ENCODE data around the gene FAM50B. TPM values are rescaled to one million over a fixed set of nuclear protein-coding genes. Genes with fewer than 3 reads are reported as not detected.

FAM50B gene
- total and polyA plus RNA-seq, 2 of the 4 experiments (the other 2 are of a cell fraction), result 4.1 to 7.4 TPM

DNA sequence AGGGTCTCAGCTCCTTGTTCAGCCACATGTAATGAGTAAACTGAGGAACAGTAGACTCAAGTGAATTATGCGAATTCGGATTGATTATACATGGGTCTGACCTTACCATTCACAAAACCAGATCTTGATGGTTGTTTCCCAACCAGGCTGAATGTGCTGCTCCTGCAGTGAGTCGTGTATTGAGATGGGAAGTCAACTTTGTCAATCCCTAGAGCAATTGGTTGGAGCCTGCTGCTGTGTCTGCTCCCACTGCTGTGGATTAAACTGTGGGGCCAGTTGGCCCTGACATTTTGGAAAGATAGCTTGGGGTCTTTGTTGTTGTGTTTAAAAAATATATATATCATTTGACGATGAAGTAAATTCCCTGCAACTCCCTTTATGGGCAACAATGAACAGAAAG, 23.9 kb downstream of the FAM50B start:
- in situ Hi-C loops (cut with MboI; ENCODE audit: low sequenced_read_pairs), result no loop called here
- Histone ChIP-seq H4K20me1 (ENCODE audit: insufficient read depth, low read length) (no peaks in the 10 kb centered on the region), H3K4me2 (ENCODE audit: low read depth, low read length) (no peak overlapping the region), H2AK5ac (ENCODE audit: low read depth, low read length) (no peak overlapping the region), H3K23ac (ENCODE audit: low read depth, low read length) (no peak overlapping the region), H3K56ac (ENCODE audit: extremely low read depth, insufficient read depth, low read length) (no peak overlapping the region), H3K27ac (ENCODE audit: insufficient read depth, low read length) (no peak overlapping the region), H2AK9ac (replicated peaks; ENCODE audit: low read depth, low read length, poor library complexity) (no peak overlapping the region), H3K4me1 (ENCODE audit: control insufficient read depth, insufficient read depth, low read length) (0 out of 2 replicates have a peak, but pooled peaks cover 2% of the 10 kb centered on the region), H3K18ac (ENCODE audit: low read depth, low read length) (no peak overlapping the region), H2BK5ac (ENCODE audit: low read depth, low read length, poor library complexity, severe bottlenecking) (no peak overlapping the region), H3K27me3 (ENCODE audit: control insufficient read depth, insufficient read depth, low read length) (peaks cover 5% of the 10 kb centered on the region), H3K9me1 (ENCODE audit: insufficient read depth, low read length) (no peaks in the 10 kb centered on the region; the same call in 1 of the 2 replicates), H3K14ac (replicated peaks; ENCODE audit: low read depth, low read length) (no peak overlapping the region), H2BK15ac (ENCODE audit: low read depth, low read length) (no peak overlapping the region), H3K36me3 (ENCODE audit: control insufficient read depth, insufficient read depth, low read length) (no peaks in the 10 kb centered on the region), H4K8ac (ENCODE audit: low read depth in 2 of 2, low read length in 2 of 2) (no peak overlapping the region), H3K79me1 (ENCODE audit: low read depth in 1 of 2, low read length in 2 of 2) (no peaks in the 10 kb centered on the region), H4K5ac (ENCODE audit: low read depth, low read length) (no peak overlapping the region), H4K91ac (ENCODE audit: insufficient read depth, low read depth, low read length) (no peak overlapping the region), H3K9me3 (ENCODE audit: control insufficient read depth, insufficient read depth, low read length) (no peaks in the 10 kb centered on the region), H2AFZ (replicated peaks; ENCODE audit: low read length, poor library complexity) (no peak overlapping the region), H3K4me3 (ENCODE audit: insufficient read depth, low read depth, low read length) (no peak overlapping the region), H2BK120ac (ENCODE audit: low read depth, low read length) (no peak overlapping the region), H3K9ac (ENCODE audit: low read depth, low read length) (no peak overlapping the region), H3K4ac (ENCODE audit: low read depth, low read length) (no peak overlapping the region), H2BK20ac (ENCODE audit: low read depth, low read length) (no peak overlapping the region)
- BruUV-seq (replicated peaks), result no TSS peak
- intact Hi-C loops (cut with micrococcal nuclease), result no loop called here
- ATAC-seq (ENCODE audit: low read depth), result no peak
- no CpG with 5 or more reads among the region's 4 CpGs for WGBS, 2 experiments (ENCODE audit: extremely low coverage in 2 of 2, insufficient read length in 1 of 2)
- dilution Hi-C loops (cut with HindIII; ENCODE audit: low sequenced_read_pairs, unreplicated experiment), result no loop called here
- no peak for TF ChIP-seq MAFK (IDR thresholded peaks at IDR 0.05; ENCODE audit: low read depth, low read length)
- TF ChIP-seq CEBPB (IDR thresholded peaks at IDR 0.05; ENCODE audit: low read depth, low read length), result no peak
- TF ChIP-seq, protein P1, sequence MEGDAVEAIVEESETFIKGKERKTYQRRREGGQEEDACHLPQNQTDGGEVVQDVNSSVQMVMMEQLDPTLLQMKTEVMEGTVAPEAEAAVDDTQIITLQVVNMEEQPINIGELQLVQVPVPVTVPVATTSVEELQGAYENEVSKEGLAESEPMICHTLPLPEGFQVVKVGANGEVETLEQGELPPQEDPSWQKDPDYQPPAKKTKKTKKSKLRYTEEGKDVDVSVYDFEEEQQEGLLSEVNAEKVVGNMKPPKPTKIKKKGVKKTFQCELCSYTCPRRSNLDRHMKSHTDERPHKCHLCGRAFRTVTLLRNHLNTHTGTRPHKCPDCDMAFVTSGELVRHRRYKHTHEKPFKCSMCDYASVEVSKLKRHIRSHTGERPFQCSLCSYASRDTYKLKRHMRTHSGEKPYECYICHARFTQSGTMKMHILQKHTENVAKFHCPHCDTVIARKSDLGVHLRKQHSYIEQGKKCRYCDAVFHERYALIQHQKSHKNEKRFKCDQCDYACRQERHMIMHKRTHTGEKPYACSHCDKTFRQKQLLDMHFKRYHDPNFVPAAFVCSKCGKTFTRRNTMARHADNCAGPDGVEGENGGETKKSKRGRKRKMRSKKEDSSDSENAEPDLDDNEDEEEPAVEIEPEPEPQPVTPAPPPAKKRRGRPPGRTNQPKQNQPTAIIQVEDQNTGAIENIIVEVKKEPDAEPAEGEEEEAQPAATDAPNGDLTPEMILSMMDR (conservative IDR thresholded peaks at IDR 0.05; ENCODE audit: low read depth, low read length), result no peak
- TF ChIP-seq POLR2A (IDR thresholded peaks at IDR 0.05; ENCODE audit: low read depth, low read length), result no peak
- TF ChIP-seq CHD1 (IDR thresholded peaks at IDR 0.05; ENCODE audit: low read depth, low read length), result no peak
- TF ChIP-seq RCOR1 (IDR thresholded peaks at IDR 0.05; ENCODE audit: insufficient replicate concordance, low read length), result no peak
- no peak for TF ChIP-seq SMC3 (IDR thresholded peaks at IDR 0.05; ENCODE audit: low read depth, low read length)
- no peak for TF ChIP-seq BHLHE40 (IDR thresholded peaks at IDR 0.05; ENCODE audit: low read depth, low read length)
- no peak for TF ChIP-seq RFX5 (IDR thresholded peaks at IDR 0.05; ENCODE audit: low read depth, low read length)
- no peak for TF ChIP-seq MAZ (IDR thresholded peaks at IDR 0.05; ENCODE audit: borderline replicate concordance, low read depth, low read length)
- TF ChIP-seq, protein P2, sequence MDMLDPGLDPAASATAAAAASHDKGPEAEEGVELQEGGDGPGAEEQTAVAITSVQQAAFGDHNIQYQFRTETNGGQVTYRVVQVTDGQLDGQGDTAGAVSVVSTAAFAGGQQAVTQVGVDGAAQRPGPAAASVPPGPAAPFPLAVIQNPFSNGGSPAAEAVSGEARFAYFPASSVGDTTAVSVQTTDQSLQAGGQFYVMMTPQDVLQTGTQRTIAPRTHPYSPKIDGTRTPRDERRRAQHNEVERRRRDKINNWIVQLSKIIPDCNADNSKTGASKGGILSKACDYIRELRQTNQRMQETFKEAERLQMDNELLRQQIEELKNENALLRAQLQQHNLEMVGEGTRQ (IDR thresholded peaks at IDR 0.05; ENCODE audit: low read depth, low read length), result no peak
- TF ChIP-seq, protein P3, sequence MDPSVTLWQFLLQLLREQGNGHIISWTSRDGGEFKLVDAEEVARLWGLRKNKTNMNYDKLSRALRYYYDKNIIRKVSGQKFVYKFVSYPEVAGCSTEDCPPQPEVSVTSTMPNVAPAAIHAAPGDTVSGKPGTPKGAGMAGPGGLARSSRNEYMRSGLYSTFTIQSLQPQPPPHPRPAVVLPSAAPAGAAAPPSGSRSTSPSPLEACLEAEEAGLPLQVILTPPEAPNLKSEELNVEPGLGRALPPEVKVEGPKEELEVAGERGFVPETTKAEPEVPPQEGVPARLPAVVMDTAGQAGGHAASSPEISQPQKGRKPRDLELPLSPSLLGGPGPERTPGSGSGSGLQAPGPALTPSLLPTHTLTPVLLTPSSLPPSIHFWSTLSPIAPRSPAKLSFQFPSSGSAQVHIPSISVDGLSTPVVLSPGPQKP (IDR thresholded peaks at IDR 0.05; ENCODE audit: borderline replicate concordance, low read depth, low read length), result no peak
- no peak for TF ChIP-seq FOS (IDR thresholded peaks at IDR 0.05; ENCODE audit: low read depth, low read length)
- TF ChIP-seq RAD21 (IDR thresholded peaks at IDR 0.05; ENCODE audit: low read length), result no peak
- POLR2A ChIA-PET (ENCODE audit: unreplicated experiment), result no interaction called here
- DNase-seq, result no peak
- CTCF ChIA-PET, result interaction anchor here (1.0 kb wide), 2 partner anchors 11 to 47 kb away, joined by 3 to 5 read pairs; no protein-coding TSS in a partner anchor

All from IMR-90 (cell line).